GM19372 (cell line): ENCODE data around the gene CNTNAP2.
"Not testable (repeated sequence)": the region's sequence is repeated elsewhere in the genome, so short reads cannot be mapped to it uniquely, and the experiment has no call there.

Source experiments
- ATAC-seq: cut with Tn5 transposase; IDR thresholded peaks from one replicate; pipeline ENCODE4 v1.9.1; 2021; ENCODE audit warnings: mild to moderate bottlenecking, low read depth, moderate library complexity; ENCODE audit not compliant: unreplicated experiment

Gene CNTNAP2

GRCh38 chr7:148458263-148458662, 2341.7 kb downstream of the CNTNAP2 start:
- no peak for ATAC-seq

- no peak for ATAC-seq
These were observed 2345.0 kb downstream of the CNTNAP2 start for GRCh38 chr7:148461392-148462179.

GRCh38 chr7:148462774-148463173, 2346.2 kb downstream of the CNTNAP2 start:
- ATAC-seq, result not testable (repeated sequence)

GRCh38 chr7:148463210-148463609, 2346.6 kb downstream of the CNTNAP2 start:
- ATAC-seq, result no peak

- no peak for ATAC-seq
These were observed 2348.3 kb downstream of the CNTNAP2 start for GRCh38 chr7:148464947-148465346.

GRCh38 chr7:148465441-148465840, 2348.8 kb downstream of the CNTNAP2 start:
- not testable (repeated sequence) for ATAC-seq

- no peak for ATAC-seq
These were observed 2349.5 kb downstream of the CNTNAP2 start for GRCh38 chr7:148466120-148466519.

GRCh38 chr7:148468700-148469098, 2352.1 kb downstream of the CNTNAP2 start:
- no peak for ATAC-seq
